Right atrium auricular region (tissue), 2 donors: ENCODE results near the gene TEX51. TPM values are rescaled to one million over a fixed set of nuclear protein-coding genes. Genes with fewer than 3 reads are reported as not detected.

Source experiments
- DNase-seq: peaks from one replicate; pipeline ENCODE4 v3.0.0-alpha.2; 2019; ENCODE audit warnings: low spot score
- H3K27ac ChIP-seq, 2 donors: fragments of 200-600 bp; sonication (generic); 1 replicate in 1 of 2; 2 replicates in 1 of 2; pipeline ENCODE4 v1.5.1; 2016 to 2019
- H3K27me3 ChIP-seq, 2 donors: fragments of 200-600 bp; sonication (generic); one replicate each; pipeline versions ENCODE4 v1.5.1 to v1.6.0; 2017 to 2019
- H3K36me3 ChIP-seq: fragments of 200-600 bp; sonication (generic); one replicate; pipeline ENCODE4 v1.5.1; 2016
- H3K4me1 ChIP-seq, 2 donors: fragments of 200-600 bp; sonication (generic); one replicate each; pipeline versions ENCODE4 v1.5.1 to v1.6.0; 2017 to 2019
- H3K4me3 ChIP-seq, 2 donors: fragments of 200-600 bp; sonication (generic); 1 replicate in 1 of 2; 2 replicates in 1 of 2; pipeline ENCODE4 v1.5.1; 2017 to 2019; ENCODE audit warnings: mild to moderate bottlenecking in 1 of 2, moderate library complexity in 1 of 2
- H3K9me3 ChIP-seq, 2 donors: fragments of 200-600 bp; sonication (generic); one replicate each; pipeline ENCODE4 v1.5.1; 2019
- total RNA-seq, 2 donors: library from RNA; depleted of rRNA; stranded (reverse); fragments of >200 nt; gene quantifications; one replicate each; pipeline ENCODE4 v1.1.0, GENCODE V29; 2016
- TF ChIP-seq, protein P1 (sequence below), 2 donors: fragments of 200-600 bp; sonication (generic); IDR thresholded peaks; one replicate each; pipeline ENCODE4 v1.5.1; 2019; ENCODE audit warnings: antibody characterized with exemption in 2 of 2

The TEX51 gene
- total RNA-seq, 2 donors from 2014 or later: not detected

GRCh38 chr2:126901459-126901858, 2.8 kb downstream of the TEX51 start:
- H3K27ac ChIP-seq: no peak overlapping the region
- no peaks in the 10 kb centered on the region for H3K27me3 ChIP-seq
- no peak overlapping the region for H3K4me3 ChIP-seq
- DNase-seq: no peak
- H3K9me3 ChIP-seq: peaks cover 0 to 15% of the 10 kb centered on the region in 2 donors
- TF ChIP-seq, protein P1, sequence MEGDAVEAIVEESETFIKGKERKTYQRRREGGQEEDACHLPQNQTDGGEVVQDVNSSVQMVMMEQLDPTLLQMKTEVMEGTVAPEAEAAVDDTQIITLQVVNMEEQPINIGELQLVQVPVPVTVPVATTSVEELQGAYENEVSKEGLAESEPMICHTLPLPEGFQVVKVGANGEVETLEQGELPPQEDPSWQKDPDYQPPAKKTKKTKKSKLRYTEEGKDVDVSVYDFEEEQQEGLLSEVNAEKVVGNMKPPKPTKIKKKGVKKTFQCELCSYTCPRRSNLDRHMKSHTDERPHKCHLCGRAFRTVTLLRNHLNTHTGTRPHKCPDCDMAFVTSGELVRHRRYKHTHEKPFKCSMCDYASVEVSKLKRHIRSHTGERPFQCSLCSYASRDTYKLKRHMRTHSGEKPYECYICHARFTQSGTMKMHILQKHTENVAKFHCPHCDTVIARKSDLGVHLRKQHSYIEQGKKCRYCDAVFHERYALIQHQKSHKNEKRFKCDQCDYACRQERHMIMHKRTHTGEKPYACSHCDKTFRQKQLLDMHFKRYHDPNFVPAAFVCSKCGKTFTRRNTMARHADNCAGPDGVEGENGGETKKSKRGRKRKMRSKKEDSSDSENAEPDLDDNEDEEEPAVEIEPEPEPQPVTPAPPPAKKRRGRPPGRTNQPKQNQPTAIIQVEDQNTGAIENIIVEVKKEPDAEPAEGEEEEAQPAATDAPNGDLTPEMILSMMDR (IDR thresholded peaks at IDR 0.05): no peak
- no peaks in the 10 kb centered on the region for H3K36me3 ChIP-seq
- H3K4me1 ChIP-seq: no peaks in the 10 kb centered on the region

DNA sequence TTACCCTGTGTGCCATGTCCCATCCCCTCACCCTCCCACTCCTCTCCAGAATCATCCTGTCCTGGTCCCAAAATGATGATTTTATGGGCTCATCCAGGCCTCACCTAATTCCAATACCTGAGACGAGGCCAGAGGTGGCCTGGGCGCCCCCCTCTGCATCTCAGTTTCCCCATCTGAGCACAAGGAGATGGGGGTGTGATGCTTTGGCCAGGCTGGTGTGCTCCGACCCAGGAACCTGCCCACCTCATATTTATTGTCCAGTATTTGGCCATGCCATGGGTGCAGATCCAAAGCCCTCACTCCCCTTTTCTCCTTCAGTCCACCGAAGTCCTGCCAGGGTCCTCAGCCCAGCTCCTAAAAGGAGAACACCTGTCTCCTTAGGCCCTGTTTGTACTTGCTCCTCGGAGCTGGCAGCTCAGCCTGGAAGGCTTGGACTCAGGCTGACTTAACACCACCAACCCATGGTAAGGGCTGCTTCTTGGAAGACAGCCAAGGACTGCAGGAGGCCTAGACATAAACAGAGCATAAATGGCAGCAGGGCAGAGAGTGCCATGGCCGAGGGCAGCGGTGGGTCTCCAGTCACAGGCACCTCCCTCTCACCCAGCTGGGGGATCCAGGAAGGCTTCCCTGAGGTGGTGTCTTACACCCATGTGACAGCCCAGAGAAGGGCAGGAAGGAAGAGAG, 3.6 kb downstream of the TEX51 start:
- Histone ChIP-seq H3K36me3 (no peaks in the 10 kb centered on the region), H3K9me3 (peaks cover 0 to 15% of the 10 kb centered on the region in 2 donors), H3K4me1 (no peaks in the 10 kb centered on the region), H3K4me3 (no peak overlapping the region), H3K27me3 (no peaks in the 10 kb centered on the region), H3K27ac (no peak overlapping the region)
- DNase-seq: peak; percentile 30
- TF ChIP-seq, protein P1 (IDR thresholded peaks at IDR 0.05): no peak

DNA sequence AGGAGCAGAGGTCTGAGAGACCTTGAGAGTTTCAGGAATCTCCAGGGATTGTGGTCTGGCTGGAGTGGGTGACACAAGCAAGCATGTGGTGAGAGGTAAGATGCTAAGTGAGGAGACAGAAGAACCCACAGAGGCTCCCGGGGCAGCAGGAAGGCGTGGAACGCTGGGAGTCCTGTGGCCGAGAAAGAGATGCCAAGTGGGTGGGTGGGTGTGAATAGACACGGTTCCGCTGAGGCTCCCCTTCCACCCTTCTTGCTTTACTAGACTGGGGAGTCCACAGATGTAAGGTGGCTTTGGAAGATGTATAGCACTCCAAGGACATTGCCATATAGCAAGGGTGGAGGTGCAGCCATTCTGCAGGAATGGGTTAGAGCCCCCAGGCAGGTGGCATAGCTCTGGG, 4.2 kb downstream of the TEX51 start:
- peaks cover 0 to 15% of the 10 kb centered on the region in 2 donors for H3K9me3 ChIP-seq
- H3K4me3 ChIP-seq: no peak overlapping the region
- H3K4me1 ChIP-seq: no peaks in the 10 kb centered on the region
- H3K36me3 ChIP-seq: no peaks in the 10 kb centered on the region
- DNase-seq: peak; percentile 18
- TF ChIP-seq, protein P1 (IDR thresholded peaks at IDR 0.05): no peak
- H3K27me3 ChIP-seq: no peaks in the 10 kb centered on the region
- H3K27ac ChIP-seq: no peak overlapping the region

GRCh38 chr2:126905991-126906390, 7.3 kb downstream of the TEX51 start:
- no peaks in the 10 kb centered on the region for H3K4me1 ChIP-seq
- peaks cover 0 to 15% of the 10 kb centered on the region in 2 donors for H3K9me3 ChIP-seq
- no peaks in the 10 kb centered on the region for H3K36me3 ChIP-seq
- DNase-seq: peak; percentile 9
- no peak overlapping the region for H3K4me3 ChIP-seq
- H3K27me3 ChIP-seq: no peaks in the 10 kb centered on the region
- TF ChIP-seq, protein P1 (IDR thresholded peaks at IDR 0.05): no peak
- no peak overlapping the region for H3K27ac ChIP-seq

DNA sequence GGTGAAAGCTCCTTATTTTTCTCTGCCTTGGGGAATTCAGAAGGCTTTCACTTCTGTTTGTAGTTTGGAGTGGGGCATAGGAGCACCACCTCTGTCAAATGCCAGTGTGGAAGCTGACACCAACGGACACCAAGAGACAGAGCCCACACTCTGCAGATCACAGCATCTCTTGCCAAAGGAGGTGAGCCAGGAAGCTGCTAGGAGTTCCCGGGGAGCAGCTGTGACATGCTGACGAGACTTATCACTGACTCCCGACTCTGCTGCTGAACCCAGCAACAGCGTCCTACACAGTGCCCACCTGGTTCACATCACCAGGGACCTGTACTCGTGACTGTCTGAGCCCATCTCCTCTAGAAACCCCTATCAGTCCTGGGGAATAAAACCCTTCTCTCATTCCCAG, 8.1 kb downstream of the TEX51 start:
- Histone ChIP-seq H3K36me3 (no peaks in the 10 kb centered on the region), H3K9me3 (peaks cover 0 to 15% of the 10 kb centered on the region in 2 donors), H3K27ac (no peak overlapping the region), H3K4me1 (no peaks in the 10 kb centered on the region), H3K27me3 (no peaks in the 10 kb centered on the region), H3K4me3 (no peak overlapping the region)
- TF ChIP-seq, protein P1 (IDR thresholded peaks at IDR 0.05): no peak
- no peak for DNase-seq

GRCh38 chr2:126907671-126908070, 9.0 kb downstream of the TEX51 start:
- H3K36me3 ChIP-seq: no peaks in the 10 kb centered on the region
- H3K9me3 ChIP-seq: peaks cover 0 to 15% of the 10 kb centered on the region in 2 donors
- TF ChIP-seq, protein P1 (IDR thresholded peaks at IDR 0.05): no peak
- H3K4me3 ChIP-seq: no peak overlapping the region
- H3K4me1 ChIP-seq: no peaks in the 10 kb centered on the region
- peak; percentile 23 for DNase-seq
- H3K27me3 ChIP-seq: no peaks in the 10 kb centered on the region
- H3K27ac ChIP-seq: no peak overlapping the region
